ENCODE data around the gene AOAH.
A peak's percentile ranks its signal among the peaks of the same experiment; 100 is the strongest.
"Not testable (repeated sequence)": the region's sequence is repeated elsewhere in the genome, so short reads cannot be mapped to it uniquely, and the experiment has no call there.

The AOAH gene

DNA sequence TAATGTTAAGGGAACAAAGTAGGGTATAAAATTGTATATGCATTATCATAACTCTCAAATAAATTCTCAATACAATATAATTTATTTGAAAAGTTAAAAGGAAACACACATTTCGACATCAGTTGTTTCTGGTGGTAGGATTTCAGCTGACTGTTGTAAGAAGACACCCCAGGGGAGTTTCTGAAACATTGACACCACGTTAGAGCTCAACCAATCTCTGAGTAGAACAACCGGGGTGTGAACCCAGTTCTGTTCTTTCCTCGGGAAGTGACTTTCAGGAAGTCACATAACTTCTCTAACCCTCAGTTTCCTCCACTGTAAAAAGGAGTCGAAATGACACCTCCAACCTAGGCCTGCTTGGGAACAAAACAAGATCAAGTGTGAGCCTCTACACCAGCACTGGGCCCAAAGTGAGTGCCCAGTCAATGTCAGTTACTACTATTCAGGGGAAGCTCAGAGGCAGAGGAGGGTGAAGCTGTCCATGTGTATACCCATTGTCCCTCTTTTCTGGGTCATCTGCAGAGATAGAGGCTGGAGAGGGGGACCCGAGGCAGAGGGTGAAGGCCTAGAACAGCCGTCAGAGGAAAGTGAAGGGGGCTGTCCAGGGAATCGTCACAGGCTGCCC, 67.1 kb downstream of the AOAH start:
- DNase-seq, result no peak

DNA sequence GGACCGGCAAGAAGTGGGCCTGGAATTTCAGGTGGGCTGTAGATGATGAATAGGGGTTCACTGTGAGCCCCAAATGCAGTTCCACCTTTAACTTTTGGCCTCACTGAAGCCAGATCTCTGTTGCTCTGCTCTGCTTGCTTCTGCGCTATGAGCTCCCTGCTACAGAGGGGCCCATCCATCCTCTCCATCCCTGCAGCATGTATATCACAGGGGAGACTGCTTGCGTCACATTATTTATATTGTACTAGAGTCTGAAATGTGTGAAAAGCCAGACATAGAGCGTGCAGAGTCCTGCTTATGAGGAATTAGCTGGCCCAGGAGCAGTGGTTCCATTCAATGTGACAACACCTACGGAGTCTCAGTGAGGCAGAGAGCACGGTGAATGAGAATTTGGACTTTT, 69.9 kb downstream of the AOAH start:
- no peak for DNase-seq

DNA sequence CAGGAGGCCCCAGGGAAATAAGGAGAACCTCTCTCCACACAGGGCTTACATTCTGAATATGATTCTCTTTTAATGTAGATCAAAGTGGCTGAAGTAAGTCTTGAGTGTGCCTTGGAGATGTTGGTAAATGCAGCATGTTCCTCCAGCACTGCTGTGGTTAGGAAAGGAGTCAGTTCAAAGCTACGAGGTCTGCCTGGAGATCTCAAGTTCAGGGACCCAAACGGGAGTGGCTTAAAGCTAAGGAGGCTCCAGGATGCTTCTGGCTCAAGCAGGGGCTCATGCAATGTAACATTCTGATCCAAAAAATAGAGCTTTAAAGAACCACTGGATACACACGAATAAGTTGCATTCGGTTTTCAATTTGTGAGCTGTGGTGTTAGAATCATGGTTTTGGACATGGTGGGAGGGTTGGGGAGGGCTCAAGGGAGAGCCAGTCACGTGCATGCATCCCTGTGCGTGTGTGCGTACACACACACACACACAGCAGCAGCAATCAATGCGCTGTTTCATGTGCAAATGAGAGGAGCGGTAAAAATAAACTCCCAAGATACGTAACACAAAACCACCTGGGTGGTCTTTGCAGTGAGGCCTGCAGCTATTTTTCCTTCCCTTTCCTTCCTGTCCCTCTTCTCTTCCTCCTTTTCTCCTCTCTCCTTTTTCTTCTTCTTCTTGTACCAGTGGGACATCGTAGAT, 70.5 kb downstream of the AOAH start:
- no peak for DNase-seq

DNA sequence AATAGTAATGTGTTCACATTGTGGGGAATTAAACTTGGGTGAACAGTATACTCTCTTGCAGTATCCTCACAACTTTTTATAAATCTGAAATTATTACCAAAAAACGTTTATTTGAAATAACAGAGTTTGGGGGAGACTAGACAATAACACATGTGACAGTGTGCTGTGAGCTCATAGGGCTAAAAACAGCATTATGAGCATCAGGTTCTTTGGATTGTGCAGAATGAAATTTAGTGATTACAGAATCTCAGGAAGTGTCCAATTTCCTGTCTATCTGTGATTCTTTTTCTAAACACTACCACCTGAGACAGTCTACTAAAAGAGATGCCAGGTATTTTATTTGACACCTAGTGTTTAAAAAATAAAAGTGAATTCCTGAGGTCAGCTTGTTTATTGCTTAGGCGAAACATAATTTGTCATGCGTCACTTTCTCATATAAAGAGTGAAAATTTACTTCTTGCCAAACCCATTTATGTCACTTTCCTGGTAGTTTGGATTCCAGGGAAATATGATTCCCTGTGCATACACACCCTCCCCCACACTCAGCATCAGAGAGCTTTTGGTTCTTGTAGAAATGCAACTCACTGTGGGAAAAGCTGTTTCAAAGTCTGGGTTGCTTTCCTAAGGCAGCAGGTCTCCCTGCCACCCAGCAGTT, 71.2 kb downstream of the AOAH start:
- DNase-seq, result peak; percentile 33

DNA sequence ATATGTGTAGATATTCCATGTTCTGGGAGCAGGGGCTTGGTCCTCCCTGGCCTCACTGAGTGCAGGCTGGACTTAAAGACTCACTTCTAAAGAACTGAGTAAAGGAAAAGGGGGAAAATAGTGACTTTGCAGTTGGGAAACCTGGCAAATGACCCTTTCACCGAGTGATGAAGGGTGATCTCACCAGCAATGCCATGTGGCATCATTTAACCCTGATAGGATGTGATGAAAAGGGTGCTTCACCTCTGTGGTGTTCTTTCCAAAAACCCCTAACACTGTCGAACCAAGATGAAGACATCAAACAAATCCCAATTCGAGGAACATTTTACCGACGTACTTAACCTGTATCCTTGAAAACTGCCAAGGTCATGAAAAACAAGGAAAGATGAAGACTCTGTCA, 71.9 kb downstream of the AOAH start:
- DNase-seq, result no peak

DNA sequence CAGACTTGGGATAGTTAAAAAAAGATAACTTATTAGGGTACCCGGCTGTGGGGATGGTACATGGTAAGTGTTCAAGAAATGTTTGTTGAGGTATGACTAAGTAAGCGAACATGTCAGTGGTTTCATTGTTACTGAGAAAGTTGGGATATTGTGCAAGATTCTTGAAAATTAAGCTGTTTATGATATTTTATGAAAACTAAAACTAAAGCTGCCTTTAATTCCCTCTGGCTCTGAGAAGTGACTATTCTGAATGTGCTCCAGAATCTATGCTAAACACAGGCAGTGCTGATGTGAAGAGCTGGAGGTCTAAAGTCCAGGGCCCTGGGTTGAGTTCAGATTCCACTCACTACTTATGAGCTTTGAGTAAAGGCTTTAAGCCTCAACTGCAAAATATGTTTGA, 72.9 kb downstream of the AOAH start:
- no peak for DNase-seq

DNA sequence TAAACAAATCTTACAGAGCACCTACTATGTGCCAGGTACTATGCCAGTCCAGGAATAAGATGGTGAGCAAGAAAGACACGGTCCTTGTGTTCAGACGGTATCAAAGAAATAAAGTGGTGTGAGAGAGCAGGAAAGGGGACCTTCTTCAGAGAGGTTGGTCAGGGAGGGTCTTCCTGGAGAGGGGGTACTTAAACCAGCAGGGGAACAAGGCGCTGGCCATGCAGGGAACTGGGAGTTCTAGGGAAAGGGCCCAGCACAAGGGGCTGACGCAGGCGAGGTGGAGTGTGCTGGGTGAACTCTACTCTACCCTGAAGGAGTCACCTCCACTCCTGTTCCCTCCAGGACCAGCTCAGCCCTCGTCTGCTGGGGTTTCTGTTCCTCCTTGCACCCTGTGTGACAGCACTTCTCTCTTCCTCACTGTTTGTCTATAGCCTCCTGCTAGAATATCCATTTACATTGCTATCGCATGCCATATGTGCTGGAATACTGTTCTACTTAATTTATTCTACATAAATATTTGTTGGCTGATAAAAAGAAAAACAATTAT, 73.5 kb downstream of the AOAH start:
- DNase-seq, result no peak

DNA sequence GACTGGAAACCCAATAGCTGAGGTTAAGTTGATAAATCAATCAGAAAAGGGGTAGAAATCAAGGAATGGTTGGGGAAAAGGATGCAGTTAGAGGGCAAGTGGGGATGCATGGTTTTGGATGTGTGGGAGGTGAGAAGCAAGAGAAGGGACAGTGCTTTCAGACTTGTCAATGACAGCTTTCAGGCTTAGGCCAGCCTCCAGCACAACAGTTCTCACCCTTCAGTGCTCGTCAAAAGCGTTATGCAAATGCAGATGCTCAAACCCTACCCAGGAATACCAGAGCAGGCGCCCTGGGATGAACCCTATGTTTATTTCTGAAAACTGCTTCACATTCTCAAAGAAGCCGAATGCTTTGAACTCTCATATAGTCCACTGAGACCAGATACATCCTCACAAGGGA, 74.0 kb downstream of the AOAH start:
- no peak for DNase-seq

DNA sequence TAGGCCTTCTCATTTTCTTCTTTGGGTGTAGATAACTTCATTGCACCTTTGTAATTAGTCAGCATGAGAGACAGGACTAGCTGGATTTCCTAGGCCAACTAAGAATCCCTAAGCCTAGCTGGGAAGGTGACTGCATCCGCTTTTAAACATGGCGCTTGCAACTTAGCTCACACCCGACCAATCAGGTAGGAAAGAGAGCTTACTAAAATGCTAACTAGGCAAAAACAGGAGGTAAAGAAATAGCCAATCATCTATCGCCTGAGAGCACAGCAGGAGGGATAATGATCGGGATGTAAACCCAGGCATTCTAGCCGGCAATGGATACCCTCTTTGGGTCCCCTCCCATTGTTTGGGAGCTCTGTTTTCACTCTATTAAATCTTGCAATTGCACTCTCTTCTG, 75.0 kb downstream of the AOAH start:
- not testable (repeated sequence) for DNase-seq

DNA sequence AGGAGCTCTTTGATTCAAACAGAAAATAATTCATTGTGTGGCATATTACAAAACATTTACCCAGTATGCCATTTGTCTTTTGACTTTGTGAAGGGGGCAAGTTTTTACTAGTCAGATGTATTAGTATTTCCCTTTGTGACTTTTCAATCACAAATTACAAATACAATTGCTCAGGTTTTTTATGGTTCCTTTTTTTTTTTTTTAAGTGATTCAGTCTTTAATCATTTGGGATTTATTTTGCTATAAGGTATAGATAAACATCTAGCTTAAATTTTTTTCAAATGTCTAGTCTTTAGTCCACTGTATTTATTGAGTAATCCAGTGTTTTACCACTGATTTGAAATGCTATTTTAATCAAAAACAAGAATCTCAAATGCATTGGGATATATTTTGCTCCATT, 75.9 kb downstream of the AOAH start:
- no peak for DNase-seq

DNA sequence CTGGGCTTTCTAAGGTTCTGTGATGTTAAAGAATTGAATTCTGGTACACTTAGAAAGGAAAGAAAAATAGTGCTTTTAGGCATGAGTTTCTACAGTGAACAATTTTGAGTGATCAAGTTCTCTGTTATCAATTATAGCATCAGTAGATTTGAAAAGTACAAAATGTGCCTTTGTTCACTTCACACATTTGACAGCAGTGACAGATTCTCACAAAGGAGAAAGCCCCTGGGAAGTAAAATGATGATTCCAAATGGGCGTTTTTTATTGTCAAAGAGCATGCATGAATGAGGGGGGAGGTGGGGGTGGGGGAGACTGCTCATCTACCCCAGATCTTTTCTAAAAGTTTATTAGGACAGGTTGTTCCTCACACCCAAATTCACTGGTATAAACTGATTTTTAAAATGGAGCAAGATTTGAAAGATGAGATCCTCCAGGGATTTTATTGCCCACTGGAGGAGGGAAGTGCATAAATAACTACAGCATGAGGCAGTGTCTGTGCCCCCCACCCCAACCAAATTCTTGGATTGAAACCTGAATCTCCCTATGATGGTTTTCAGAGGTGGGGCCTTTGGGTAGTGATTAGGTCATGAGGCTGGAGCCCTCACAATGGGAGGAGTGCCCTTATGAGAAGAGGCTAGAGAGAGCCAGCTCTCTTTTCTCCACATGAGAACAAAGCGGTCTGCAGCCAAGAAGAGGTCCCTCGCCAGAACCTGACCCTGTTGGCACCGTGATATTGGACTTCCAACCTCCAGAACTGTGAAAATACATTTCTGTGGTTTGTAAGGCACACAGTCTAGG, 79.5 kb downstream of the AOAH start:
- no peak for DNase-seq

DNA sequence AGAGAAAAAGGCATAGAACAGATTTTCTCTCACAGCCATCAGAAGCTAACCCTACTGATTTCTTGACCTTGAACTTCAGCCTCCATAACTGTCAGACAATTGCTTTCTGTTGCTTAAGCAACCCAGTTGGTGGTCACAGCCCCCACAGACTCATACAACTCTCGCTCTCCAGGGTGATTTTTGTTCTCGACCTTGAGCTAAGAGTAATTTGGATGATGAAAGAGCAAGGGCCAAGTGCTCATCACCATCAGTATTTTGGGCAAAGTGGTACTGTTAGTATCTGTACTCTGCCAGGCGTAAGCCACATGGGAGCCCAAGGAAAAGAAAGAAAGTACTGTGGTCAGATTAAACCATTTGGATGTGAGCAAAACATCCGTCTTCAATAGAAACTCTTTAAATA, 81.9 kb downstream of the AOAH start:
- no peak for DNase-seq

DNA sequence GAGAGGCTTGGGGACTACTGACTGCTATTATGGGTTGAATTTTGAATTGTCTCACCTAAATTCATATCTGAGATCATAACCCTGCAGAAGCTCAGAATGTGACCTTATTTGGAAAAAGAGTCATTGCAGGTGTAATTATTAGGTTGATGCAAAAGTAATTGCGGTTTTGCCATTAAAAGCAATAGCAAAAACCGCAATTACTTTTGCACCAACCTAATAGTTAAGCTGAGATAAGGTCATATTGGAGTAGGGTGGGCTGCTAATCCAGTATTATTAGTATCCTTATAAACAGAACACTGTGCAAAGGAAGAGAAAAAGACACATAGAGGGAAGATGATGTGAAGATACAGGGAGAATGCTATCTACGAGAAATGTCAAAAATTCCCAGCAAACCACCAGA, 82.3 kb downstream of the AOAH start:
- DNase-seq, result no peak

DNA sequence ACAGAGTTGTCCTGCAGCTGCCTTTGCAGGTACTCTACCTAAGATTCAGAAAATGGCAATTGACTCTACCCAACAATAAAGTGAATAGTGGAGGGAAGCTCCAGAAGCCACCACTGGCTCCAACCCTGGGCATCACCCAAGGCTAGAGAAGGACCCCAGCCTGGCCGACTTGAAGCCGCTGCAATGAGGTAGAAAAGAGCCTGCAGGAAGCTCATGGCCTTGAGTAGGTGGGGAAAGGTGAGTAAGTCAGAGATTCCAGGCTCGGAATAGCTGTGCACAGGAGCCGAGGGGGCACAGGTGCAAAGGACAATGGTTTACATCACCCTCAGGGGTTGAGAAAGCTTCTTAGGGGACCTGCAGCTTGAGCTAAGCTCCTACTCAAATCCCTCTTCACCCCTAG, 83.6 kb downstream of the AOAH start:
- DNase-seq, result no peak

DNA sequence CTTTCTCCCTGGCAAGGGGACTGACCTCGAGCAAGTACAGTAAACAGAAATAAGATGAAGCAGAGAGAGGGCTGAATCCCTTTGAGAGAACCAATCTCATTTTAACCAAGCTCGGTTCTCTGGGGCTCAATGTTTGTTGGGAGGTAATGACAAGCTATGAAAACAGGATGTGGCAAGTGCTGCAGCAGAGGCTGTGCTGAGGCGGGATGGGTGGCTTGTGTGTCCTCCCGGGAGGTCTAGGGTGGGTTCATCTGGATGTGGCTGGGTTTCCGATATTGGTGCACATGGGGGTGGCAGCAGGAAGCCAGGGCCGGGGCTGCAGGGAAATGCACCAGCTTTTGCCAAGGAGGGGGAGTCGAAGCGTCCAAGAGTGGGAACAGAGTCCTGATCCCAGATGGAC, 84.5 kb downstream of the AOAH start:
- no peak for DNase-seq

DNA sequence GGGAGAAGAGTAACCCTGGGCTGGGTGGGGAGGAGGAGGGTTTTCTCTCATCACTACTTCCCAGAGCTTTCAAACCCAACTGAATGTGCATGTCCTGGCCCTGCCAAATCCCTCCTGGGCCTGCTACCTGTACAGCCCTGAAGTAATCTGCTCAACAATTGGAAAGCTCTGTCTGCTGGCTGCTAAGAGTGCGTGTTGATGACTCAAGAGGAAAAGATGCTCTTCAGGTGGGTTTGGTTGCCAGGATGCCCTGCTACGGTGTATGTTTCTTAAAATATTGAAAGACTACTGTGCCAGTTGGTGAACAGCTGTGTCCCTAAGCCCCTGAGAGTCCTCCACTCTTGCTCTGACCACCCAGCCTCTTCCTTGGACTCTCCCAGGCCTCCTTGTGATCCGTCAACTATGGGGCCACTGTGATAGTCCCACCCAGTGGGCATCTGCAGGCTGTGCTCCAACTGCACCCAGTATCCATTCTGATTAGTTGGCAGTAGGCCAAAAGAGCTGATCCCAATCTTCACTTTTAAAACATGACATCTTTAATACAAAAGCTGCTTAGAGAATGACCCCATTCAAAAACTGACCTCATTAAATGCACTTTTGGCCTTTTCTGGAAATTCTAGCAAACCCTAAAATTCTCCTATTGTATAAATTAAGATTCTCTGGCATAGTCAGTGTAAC, 85.6 kb downstream of the AOAH start:
- no peak for DNase-seq

DNA sequence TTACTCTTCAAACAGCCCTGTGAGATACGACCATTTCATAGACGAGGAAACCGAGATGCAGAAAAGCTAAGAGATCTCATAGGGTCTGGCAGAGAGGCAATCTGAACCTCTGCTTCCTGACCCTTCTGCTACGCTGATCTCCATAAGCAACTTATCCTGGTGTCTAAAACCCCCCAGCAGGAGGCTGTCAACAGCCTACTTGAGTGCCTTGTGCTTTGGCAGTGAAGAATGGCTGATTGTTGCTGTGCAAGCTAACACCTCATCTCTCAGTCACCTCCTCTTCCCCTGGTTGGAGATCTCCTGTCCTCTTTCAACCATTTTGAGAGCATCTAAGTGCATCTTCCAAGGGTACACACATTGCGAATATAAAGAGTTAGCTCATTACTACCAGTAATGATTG, 86.2 kb downstream of the AOAH start:
- no peak for DNase-seq

DNA sequence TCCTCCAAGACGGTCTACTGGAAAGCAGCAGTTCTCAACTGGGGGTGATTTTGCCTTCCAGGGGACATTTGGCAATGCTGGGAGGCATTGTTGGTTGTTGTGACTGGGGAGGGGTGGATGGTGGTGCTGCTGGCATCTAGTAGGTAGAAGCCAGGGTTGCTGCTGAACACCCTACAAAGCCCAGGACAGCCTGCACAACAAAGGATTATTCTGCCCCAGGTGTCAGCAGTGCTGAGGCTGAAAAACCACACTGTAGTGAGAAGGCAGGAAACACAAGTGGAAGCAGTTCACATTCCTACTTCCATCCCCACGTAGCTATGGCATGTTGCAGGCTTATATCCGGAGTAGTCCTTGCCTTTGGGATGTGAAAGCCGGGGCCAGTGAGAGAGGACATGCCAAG, 86.9 kb downstream of the AOAH start:
- DNase-seq, result no peak

DNA sequence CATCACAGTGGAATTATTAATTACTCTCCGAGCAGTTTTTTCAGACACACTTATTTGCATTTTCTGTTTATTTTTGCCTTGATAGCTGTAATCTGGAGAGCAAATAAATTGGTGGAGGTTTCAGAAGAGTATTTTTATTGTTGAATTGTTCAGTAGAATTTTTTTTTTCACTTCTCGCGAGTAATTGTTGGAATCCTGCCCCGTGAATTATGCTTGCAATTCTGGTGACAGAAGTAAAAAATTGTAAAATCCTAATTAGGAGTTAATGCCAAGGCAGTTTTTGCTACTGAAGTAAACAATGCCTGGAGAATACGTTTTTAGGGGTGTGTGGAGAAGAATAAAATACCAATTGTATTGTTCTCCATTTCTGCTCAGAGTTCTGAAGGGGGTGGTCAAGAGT, 88.2 kb downstream of the AOAH start:
- DNase-seq, result no peak

DNA sequence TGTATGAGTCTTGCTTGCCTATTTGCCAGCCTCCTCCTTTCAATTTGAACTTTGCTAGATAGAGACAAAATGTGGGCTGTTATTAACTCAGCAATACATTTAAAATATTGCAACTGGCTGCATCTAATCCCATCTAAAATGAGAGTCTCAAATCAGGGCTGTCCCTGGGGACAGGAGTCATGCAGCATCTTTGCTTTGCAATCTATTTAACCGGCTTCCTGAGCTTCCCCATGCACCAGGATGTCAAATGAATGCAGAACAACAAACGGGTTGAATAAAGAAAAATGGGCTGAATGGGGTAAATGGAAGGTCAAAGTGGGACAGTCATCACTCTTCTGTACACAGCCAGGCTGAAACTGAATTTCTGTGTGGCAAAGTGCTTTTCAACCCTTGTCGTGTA, 89.2 kb downstream of the AOAH start:
- no peak for DNase-seq

DNA sequence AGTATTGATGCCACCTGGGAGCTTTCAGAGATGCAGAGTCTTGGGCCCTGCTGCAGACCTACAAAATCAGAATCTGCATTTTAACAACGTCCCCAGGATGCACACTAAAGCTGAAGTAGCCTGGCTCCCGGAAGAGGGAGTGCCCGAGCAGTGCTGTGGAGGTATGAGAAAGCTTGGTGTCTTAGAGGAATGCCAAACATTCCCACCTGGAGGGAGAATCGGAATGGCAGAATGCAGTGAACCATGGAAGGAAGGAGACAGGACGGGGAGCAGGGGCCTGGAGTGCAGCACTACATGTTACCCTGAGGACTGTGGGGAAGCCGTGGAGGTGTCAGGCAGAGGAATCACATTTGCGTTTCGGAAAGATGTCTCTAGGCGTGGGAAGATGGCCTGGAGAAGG, 90.9 kb downstream of the AOAH start:
- no peak for DNase-seq

DNA sequence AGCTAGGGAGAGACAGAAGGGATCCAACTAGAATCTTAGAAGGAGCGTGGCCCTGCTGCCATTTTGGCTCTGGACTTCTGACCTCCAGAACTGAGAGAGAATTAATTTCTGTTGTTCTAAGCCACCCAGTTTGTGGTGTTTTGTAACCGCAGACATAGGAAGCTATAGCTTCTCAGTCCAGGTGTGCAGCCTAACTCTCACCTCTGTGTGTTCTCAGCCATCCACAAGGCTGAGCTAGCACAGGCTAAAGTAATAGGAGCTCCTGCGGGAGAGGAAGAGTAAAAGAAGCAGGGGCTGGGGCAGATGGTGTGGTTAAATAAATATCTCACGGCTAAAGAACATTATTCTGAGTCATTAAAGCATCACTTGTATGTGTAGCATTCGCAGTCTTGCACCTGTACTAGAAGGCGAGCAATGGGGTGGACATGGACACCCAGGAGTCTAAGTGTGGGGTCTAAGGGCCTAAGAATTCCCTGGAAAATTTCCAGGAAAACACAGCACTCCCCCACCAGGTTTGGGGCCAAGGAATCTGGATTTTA, 94.1 kb downstream of the AOAH start:
- DNase-seq, result no peak

Measured in right kidney (tissue), 1 donor.